ENCODE data around the gene HFM1. TPM values are rescaled to one million over a fixed set of nuclear protein-coding genes. Genes with fewer than 3 reads are reported as not detected.

Gene HFM1
- total RNA-seq, 1 donor from 2014 or later: not detected

GRCh38 chr1:91273875-91274274, 130.8 kb downstream of the HFM1 start:
- no peak for DNase-seq (ENCODE audit: low read depth)

GRCh38 chr1:91261655-91262054, 143.0 kb downstream of the HFM1 start:
- no peak for DNase-seq (ENCODE audit: low read depth)

- DNase-seq (ENCODE audit: low read depth): no peak
These were observed 159.2 kb downstream of the HFM1 start for GRCh38 chr1:91245435-91245834.

- DNase-seq (ENCODE audit: low read depth): no peak
These were observed 159.9 kb downstream of the HFM1 start for GRCh38 chr1:91244737-91245136.

- no peak for DNase-seq (ENCODE audit: low read depth)
These were observed 161.5 kb downstream of the HFM1 start for GRCh38 chr1:91243171-91243570.

GRCh38 chr1:91234181-91234580, 170.5 kb downstream of the HFM1 start:
- DNase-seq (ENCODE audit: low read depth): no peak

GRCh38 chr1:91226741-91227140, 177.9 kb downstream of the HFM1 start:
- DNase-seq (ENCODE audit: low read depth): no peak

GRCh38 chr1:91224878-91225277, 179.8 kb downstream of the HFM1 start:
- DNase-seq (ENCODE audit: low read depth): no peak

GRCh38 chr1:91221017-91221416, 183.6 kb downstream of the HFM1 start:
- DNase-seq (ENCODE audit: low read depth): no peak

GRCh38 chr1:91217911-91218310, 186.7 kb downstream of the HFM1 start:
- DNase-seq (ENCODE audit: low read depth): no peak

Other genes with a start within 250 kb of the HFM1 start
- 1.8 and 4.0 TPM in 2 replicates for gene CDC7, start 96.0 kb upstream of the HFM1 start, total RNA-seq